HG03457 (cell line): ENCODE results near the gene GSTCD.
"Not testable (repeated sequence)": the region's sequence is repeated elsewhere in the genome, so short reads cannot be mapped to it uniquely, and the experiment has no call there.

Experiments used
- ATAC-seq: cut with Tn5 transposase; IDR thresholded peaks from one replicate; pipeline ENCODE4 v1.9.1; 2021; ENCODE audit warnings: moderate number of reproducible peaks; ENCODE audit not compliant: unreplicated experiment

The GSTCD gene

GRCh38 chr4:105708181-105709080 lies at the start of gene GSTCD, which contains the start of gene INTS12:
Gene GSTCD (plus strand): TSS chr4:105708784. CDS start chr4:105717614, 8,830 bp downstream.
Gene INTS12 (minus strand): TSS chr4:105708689. CDS start chr4:105700005, 8,684 bp downstream.
- peak; percentile 72 for ATAC-seq

GRCh38 chr4:105659190-105659589 lies 49.4 kb upstream of the GSTCD start:
- ATAC-seq = no peak

- ATAC-seq = no peak
These were observed 47.6 kb upstream of the GSTCD start for GRCh38 chr4:105661028-105661427.

- no peak for ATAC-seq
These were observed 45.5 kb upstream of the GSTCD start for GRCh38 chr4:105662935-105663675.

- no peak for ATAC-seq
These were observed 41.9 kb upstream of the GSTCD start for GRCh38 chr4:105666693-105667092.

- ATAC-seq = no peak
These were observed 37.9 kb upstream of the GSTCD start for GRCh38 chr4:105670684-105671083.

GRCh38 chr4:105671301-105671700 lies 37.3 kb upstream of the GSTCD start:
- ATAC-seq = no peak

- no peak for ATAC-seq
These were observed 34.6 kb upstream of the GSTCD start for GRCh38 chr4:105674011-105674410.

GRCh38 chr4:105677709-105678108 lies 30.9 kb upstream of the GSTCD start:
- no peak for ATAC-seq

GRCh38 chr4:105679186-105679585 lies 29.4 kb upstream of the GSTCD start:
- ATAC-seq = no peak

GRCh38 chr4:105683038-105683437 lies 25.5 kb upstream of the GSTCD start:
- no peak for ATAC-seq

GRCh38 chr4:105686571-105686970 lies 22.0 kb upstream of the GSTCD start:
- no peak for ATAC-seq

- not testable (repeated sequence) for ATAC-seq
These were observed 13.8 kb upstream of the GSTCD start for GRCh38 chr4:105694812-105695211.

GRCh38 chr4:105695832-105696231 lies 12.8 kb upstream of the GSTCD start:
- not testable (repeated sequence) for ATAC-seq

- no peak for ATAC-seq
These were observed 10.0 kb upstream of the GSTCD start for GRCh38 chr4:105698607-105699006.

- ATAC-seq = no peak
These were observed 803 bp upstream of the GSTCD start for GRCh38 chr4:105707782-105708180.

- peak; percentile 23 for ATAC-seq
These were observed 482 bp downstream of the GSTCD start for GRCh38 chr4:105709081-105709450.

GRCh38 chr4:105710012-105710600 lies 1.5 kb downstream of the GSTCD start:
- ATAC-seq = no peak

GRCh38 chr4:105710678-105711077 lies 2.1 kb downstream of the GSTCD start:
- no peak for ATAC-seq

GRCh38 chr4:105712766-105713165 lies 4.2 kb downstream of the GSTCD start:
- ATAC-seq = no peak

GRCh38 chr4:105714071-105714521 lies 5.5 kb downstream of the GSTCD start:
- ATAC-seq = no peak
